HG03460 (cell line): ENCODE measurements around the gene TYR.
"Not testable (repeated sequence)": the region's sequence is repeated elsewhere in the genome, so short reads cannot be mapped to it uniquely, and the experiment has no call there.

ENCODE experiments used
- ATAC-seq: cut with Tn5 transposase; IDR thresholded peaks from one replicate; pipeline ENCODE4 v1.9.1; 2021; ENCODE audit not compliant: unreplicated experiment

TYR gene

DNA sequence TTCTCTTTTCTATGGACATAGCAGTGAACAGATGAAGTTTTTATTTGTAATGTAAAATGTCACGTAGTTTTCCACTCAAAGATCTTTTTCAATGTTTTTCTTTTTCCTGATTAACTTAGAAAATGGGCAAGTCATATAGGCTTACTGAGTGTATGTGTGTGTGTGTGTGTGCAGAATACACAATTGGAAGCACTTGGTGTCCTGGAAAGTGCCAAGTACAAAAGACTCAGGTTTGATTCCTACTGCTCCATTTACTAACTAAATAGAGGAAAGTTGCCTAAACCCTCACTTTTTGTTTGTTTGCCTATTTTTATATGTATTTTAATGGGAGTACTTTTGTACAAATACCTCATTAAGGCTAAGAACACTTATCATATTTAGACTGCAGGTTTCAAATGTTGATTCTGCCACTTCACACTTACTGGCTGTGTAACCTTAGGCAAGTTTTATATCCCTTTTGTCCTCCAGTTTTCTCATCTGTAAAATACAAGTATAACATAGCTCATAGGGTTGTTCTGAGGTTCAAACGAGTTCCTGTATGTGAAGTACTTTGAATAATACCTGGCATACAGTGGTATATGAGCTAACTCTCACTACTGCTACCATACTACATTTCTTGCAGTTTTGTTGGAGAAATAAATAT is 90.1 kb downstream of the TYR start:
- ATAC-seq, result no peak

GRCh38 chr11:89272540-89273088 is 94.9 kb downstream of the TYR start:
- ATAC-seq, result not testable (repeated sequence)

GRCh38 chr11:89273220-89273619 is 95.5 kb downstream of the TYR start:
- not testable (repeated sequence) for ATAC-seq

DNA sequence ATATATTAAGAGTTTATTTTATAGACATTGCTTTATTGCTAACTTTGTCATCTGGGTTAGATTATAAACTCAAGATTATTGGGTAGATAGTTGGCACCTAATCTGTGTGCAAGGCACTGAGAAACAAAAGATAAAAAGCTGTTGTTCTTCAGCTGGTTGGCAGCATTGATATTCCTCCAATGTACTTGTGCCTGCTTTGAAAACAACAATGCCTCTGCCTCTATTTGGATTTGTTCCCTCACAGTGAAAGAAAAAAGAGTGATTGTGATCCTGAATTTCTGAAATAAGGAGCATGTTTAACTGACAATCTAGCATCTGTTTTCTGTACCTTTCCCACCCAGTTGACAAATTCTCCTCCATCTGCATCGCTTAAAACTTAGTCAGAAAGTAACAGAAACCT is 98.3 kb downstream of the TYR start:
- ATAC-seq, result no peak

DNA sequence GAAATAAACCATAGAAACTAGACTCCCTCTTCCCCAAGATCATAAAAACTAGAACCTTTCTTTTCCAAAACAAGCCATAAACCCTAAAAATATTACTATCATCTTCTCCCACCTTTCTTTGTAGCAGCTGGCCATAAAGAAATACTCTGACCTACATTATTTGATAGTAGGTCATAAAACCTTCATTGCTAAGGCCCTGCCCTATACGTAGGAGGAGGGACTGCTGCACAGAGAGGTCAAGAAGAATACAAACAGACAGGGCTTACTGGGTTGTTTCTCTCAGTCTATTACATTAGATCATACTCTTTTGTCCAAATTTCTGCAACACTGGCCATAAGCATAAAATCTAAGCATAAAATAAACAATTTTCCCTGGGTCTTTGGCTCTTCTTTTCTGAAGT is 101.5 kb downstream of the TYR start:
- no peak for ATAC-seq

DNA sequence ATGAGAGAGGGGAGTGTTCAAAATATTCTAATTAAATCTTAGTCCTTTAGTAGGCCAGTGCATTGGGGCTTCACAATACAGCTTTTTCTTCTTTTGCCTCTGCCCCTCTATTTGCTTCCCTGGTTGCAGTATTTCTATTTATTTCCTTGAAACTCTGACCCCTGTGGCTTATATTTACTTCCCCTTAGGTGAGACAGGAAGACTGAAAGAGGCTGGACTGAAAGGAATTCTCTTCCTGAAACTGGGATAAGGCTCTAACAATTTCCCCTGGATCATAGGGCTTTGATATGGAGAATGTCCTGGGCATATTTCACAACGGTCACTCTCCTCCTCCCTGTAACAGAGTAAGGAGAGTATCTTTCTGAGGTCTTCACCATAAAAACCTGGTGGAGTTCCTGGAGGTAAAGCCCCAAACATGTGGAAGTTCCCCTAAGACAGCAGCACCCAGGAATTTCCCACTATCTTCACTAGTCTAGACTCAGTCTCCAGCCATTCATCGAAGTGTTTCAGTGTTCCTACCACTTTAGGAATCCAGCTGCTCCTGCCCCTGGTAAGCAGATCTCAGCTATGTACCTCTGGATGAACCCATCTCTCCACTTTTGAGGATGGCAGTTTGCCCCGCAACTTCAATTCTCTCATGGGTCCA is 103.5 kb downstream of the TYR start:
- not testable (repeated sequence) for ATAC-seq

DNA sequence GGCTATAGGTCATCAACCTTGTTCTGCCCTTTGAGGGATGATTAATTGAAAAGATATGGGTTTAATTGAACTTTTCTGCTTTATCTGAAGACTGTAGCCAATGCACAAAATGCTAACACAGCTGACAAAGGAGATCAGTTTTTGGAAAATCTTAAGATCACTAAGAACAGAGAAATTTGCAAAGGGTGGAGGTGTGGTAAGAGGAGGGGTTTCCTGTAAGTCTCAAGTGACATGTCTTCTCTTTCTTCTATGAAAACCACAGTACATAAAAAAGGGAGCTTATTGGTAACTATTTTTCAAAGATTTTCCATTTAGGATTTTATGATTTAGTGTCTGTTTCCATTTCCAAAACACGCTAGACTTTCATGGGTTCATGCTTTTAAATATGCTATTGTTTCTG is 108.9 kb downstream of the TYR start:
- not testable (repeated sequence) for ATAC-seq

DNA sequence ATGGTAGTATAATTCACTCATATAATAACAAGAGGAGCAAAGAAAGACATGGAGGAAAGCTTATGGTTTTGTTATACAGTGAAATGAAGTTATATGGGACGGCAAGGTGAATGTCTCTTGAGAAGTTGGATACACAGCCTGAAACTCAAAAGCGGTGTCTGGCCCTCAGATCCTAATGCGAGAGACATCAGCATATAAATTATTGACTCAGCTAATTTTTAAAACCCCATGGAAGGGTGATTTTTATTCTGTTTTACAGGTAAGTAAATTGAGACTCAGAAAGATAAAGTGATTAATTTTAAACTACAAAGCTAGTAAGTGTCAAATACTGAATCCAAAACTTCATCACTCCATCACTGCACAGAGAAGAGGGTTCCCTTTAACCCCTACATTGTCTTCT is 110.3 kb downstream of the TYR start:
- ATAC-seq, result not testable (repeated sequence)

GRCh38 chr11:89293965-89294679 is 116.4 kb downstream of the TYR start:
- ATAC-seq, result no peak

DNA sequence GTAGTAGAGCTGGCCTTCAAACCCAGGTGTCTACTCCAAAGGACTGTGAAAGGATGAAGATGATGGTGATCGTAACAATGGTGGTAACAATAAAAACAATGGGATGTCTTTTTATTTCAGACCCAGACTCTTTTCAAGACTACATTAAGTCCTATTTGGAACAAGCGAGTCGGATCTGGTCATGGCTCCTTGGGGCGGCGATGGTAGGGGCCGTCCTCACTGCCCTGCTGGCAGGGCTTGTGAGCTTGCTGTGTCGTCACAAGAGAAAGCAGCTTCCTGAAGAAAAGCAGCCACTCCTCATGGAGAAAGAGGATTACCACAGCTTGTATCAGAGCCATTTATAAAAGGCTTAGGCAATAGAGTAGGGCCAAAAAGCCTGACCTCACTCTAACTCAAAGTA is 117.3 kb downstream of the TYR start:
- ATAC-seq, result not testable (repeated sequence)

GRCh38 chr11:89303029-89303428 is 125.4 kb downstream of the TYR start:
- not testable (repeated sequence) for ATAC-seq

- ATAC-seq, result not testable (repeated sequence)
Observed at GRCh38 chr11:89308272-89308671, 130.6 kb downstream of the TYR start.

- not testable (repeated sequence) for ATAC-seq
Observed at GRCh38 chr11:89309321-89309985, 131.8 kb downstream of the TYR start.

- not testable (repeated sequence) for ATAC-seq
Observed at GRCh38 chr11:89310607-89311006, 132.9 kb downstream of the TYR start.

- ATAC-seq, result no peak
Observed at GRCh38 chr11:89321401-89321800, 143.7 kb downstream of the TYR start.

- no peak for ATAC-seq
Observed at GRCh38 chr11:89327885-89328284, 150.2 kb downstream of the TYR start.

DNA sequence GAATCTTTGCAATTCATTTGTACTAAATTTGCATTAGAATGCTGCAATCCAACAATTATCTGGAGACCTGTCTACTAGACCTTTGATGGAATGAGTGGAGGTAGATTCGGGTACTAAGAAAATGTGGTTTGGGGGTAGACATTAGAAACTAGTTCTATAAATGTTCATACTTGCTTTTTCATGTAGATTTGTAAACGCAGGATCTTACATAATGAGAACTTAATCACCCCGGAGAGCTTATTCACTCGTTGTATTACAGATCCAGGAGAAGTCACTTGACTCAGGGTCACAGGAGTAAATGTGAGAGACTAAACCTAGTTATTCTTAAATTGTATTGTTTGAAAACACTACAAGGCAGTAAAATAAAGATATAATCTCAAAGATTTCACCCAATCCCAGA is 154.3 kb downstream of the TYR start:
- ATAC-seq, result not testable (repeated sequence)

GRCh38 chr11:89333704-89334103 is 156.0 kb downstream of the TYR start:
- not testable (repeated sequence) for ATAC-seq

GRCh38 chr11:89337100-89337650 is 159.5 kb downstream of the TYR start:
- not testable (repeated sequence) for ATAC-seq

DNA sequence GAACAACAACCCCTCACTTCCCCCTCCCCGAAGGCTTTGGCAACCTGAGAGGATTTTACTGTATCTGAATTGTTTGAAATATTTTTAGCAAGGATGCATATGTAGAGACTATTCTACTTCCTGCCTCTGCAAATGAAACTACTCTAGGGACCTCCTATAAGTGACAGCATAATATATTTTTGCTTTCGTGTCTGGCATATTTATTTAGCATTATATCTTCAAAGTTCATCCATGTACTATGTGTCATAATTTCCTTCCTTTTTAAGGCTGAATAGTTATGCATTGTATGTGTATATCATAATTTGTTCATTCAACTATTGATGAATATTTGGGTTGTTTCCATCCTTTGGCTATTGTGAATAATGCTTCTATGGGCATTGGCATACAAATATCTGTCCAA is 160.4 kb downstream of the TYR start:
- not testable (repeated sequence) for ATAC-seq

- ATAC-seq, result not testable (repeated sequence)
Observed at GRCh38 chr11:89340450-89340849, 162.8 kb downstream of the TYR start.
